GM12872 (cell line): ENCODE results near the gene NPM3.

Experiments used
- CTCF ChIP-seq: IDR thresholded peaks from 3 replicates; pipeline ENCODE4 v1.5.1; 2011; ENCODE audit warnings: low read depth, mild to moderate bottlenecking, low read length, moderate library complexity; ENCODE audit not compliant: insufficient read depth

NPM3 gene

GRCh38 chr10:101780818-101781654, 2.2 kb downstream of the NPM3 start:
- peak; percentile 97 for TF ChIP-seq CTCF

DNA sequence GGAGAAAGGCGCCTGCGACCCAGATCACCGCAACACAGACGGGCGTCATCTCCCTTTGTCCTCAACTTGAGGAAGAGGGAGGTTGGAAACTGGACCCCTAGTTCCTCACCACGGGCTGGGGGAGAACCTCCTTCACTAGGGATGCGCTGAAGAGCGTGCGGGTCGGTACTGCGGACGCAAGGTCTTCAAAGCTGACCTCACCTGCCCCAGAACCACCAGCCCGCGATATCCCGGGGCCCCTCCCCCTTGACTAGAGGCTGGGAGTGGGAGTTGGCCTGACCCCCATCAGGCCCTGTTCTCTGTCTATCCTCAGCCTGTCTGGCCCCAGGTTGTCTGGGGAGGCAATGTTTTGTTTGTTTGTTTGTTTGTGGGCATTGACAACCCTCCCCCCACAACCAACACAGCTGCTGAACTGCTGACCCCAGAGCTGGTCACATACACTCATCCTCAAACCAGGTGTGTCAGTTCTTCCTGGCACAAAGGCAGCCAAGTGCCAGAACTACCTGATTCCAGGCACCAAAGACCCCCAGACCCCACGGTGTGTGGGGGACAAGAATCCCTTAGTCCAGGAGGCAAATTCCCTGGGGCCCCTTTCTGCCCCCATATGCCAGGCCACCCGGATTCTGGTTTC, 2.9 kb downstream of the NPM3 start:
- no peak for TF ChIP-seq CTCF

GRCh38 chr10:101779544-101780186, 3.6 kb downstream of the NPM3 start:
- TF ChIP-seq CTCF = peak; percentile 92

DNA sequence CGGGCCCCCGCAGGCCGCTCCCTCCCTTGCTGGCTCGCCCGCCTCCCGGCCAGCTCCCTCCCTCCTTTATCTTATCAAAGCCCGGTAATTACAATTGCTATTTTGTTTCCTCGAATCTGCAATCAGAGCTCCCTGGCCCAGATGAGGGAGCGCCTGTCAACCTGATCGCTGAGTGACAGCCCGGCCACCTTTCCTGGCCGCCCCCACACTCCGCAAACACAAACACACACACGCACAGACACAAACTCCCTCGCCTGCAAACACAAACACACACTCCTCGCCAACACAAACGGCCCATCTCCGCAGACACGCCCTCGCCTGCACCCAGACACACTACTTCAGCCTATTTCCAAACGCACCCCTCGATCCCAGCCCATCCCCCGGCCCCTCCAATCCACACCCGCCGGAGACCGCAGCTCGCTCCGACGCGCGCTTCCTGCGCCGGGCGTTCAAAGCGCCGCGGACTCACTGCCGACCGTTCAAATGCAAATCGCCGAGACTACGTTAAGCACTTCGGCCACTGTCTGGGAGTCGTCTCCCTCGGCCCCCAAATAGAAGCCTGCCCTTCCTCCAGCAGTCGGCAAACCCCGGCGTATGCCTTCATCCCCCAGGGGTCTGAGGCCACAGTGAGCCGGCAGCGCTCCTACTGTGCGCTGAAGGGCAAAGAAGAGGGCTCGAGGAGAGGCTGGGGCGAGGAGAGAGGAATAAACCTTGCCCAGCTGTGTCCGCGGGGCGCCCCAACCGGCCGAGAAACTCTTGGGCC, 4.3 kb downstream of the NPM3 start:
- TF ChIP-seq CTCF = no peak

GRCh38 chr10:101778151-101778780, 5.0 kb downstream of the NPM3 start:
- no peak for TF ChIP-seq CTCF

DNA sequence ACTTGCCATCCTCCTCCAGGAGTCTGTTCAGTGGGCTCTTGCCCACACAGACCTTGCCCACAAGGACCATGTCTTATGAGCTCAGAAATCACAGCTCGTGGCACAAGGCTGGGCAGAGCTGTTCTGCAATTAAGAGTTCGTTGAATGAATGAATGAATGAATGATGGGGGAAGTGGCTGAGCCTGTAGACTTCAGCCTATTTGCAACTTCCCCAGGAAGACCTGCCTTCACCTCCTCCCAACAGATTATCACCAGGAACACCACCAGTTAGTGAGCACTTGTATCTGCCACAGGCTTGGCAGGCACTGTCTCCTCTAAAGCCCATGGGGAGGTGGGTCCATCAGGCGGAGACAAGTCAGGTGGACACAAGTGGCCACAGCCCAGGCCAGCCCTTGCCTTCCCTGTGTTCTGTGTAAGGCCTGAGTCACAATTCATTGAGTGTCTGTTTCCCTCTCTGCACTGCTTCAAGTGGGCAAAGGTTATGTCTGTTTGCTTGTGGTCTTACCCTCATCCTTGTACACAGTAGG, 5.6 kb downstream of the NPM3 start:
- TF ChIP-seq CTCF = no peak
